ENCODE results near the gene MYMK. TPM values are rescaled to one million over a fixed set of nuclear protein-coding genes. Genes with fewer than 3 reads are reported as not detected.

MYMK gene
- total and polyA plus RNA-seq, 2 experiments from 2014 or later: not detected

DNA sequence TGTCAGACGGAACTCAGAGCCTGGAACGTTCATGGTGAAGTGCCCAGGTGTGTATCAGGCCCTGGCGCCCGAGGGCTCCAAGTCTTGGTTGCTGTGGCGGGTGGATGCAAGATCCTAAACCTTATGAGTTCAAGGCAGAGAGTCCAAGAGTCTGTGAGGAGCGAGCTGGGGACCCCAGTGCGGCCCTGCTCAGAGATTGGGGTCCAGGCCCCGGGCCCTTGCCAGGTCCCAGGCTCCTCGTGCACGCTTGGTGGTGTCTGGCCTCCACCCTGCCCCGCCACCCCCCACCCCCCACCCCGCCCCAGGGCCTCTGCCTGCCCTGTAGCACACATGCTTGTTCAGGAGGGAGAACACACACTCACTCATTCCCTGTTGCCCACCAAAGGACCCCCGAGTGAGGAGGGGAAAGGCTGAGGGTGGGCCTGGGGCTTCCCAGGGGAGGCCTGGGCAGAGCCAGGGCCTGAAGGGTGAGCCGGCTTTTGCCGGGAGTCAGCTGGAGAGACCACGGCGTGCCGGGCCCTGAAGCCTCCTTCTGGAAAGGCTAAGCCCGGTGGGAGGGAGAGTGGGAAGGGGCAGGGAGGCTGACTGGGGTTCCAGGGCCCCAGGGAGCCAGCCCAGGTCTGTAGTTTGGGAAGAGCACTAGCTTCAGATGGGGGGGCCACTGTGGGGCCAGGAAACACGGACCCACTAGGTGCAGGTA is 47.3 kb upstream of the MYMK start:
- Histone ChIP-seq H3K4me3 (no peak overlapping the region), H3K27ac (ENCODE audit: low read depth) (no peak overlapping the region)
- ATAC-seq: no peak

More for the DNA sequence above, 47.3 kb upstream of the MYMK start:
- no peak for DNase-seq (ENCODE audit: low spot score)
- Histone ChIP-seq H3K9me2 (ENCODE audit: insufficient read depth) (no peaks in the 10 kb centered on the region), H3K36me3 (ENCODE audit: insufficient read depth) (no peaks in the 10 kb centered on the region), H3K4me1 (ENCODE audit: insufficient read depth) (no peaks in the 10 kb centered on the region), H2AFZ (no peak overlapping the region), H4K20me1 (replicated peaks; ENCODE audit: insufficient read depth) (no peaks in the 10 kb centered on the region), H3K27me3 (ENCODE audit: insufficient read depth) (no peaks in the 10 kb centered on the region), H3F3A (replicated peaks; ENCODE audit: low read depth) (no peaks in the 10 kb centered on the region), H3K79me2 (replicated peaks; ENCODE audit: insufficient read depth) (no peaks in the 10 kb centered on the region), H3K4me2 (no peak overlapping the region)
- Mint-ChIP-seq H3K27ac (no peak overlapping the region), H3K4me1 (peaks cover 16% of the 10 kb centered on the region), H3K4me3 (no peak overlapping the region), H3K9me3 (no peaks in the 10 kb centered on the region), H3K36me3 (ENCODE audit: low read depth) (no peaks in the 10 kb centered on the region; the same call in 2 of the 3 replicates), H3K27me3 (ENCODE audit: insufficient read depth, low read depth, poor library complexity) (peaks cover 8% of the 10 kb centered on the region)
- no peak for TF ChIP-seq POLR2AphosphoS5 (IDR thresholded peaks at IDR 0.05; ENCODE audit: low read depth)
- TF ChIP-seq, protein P1, sequence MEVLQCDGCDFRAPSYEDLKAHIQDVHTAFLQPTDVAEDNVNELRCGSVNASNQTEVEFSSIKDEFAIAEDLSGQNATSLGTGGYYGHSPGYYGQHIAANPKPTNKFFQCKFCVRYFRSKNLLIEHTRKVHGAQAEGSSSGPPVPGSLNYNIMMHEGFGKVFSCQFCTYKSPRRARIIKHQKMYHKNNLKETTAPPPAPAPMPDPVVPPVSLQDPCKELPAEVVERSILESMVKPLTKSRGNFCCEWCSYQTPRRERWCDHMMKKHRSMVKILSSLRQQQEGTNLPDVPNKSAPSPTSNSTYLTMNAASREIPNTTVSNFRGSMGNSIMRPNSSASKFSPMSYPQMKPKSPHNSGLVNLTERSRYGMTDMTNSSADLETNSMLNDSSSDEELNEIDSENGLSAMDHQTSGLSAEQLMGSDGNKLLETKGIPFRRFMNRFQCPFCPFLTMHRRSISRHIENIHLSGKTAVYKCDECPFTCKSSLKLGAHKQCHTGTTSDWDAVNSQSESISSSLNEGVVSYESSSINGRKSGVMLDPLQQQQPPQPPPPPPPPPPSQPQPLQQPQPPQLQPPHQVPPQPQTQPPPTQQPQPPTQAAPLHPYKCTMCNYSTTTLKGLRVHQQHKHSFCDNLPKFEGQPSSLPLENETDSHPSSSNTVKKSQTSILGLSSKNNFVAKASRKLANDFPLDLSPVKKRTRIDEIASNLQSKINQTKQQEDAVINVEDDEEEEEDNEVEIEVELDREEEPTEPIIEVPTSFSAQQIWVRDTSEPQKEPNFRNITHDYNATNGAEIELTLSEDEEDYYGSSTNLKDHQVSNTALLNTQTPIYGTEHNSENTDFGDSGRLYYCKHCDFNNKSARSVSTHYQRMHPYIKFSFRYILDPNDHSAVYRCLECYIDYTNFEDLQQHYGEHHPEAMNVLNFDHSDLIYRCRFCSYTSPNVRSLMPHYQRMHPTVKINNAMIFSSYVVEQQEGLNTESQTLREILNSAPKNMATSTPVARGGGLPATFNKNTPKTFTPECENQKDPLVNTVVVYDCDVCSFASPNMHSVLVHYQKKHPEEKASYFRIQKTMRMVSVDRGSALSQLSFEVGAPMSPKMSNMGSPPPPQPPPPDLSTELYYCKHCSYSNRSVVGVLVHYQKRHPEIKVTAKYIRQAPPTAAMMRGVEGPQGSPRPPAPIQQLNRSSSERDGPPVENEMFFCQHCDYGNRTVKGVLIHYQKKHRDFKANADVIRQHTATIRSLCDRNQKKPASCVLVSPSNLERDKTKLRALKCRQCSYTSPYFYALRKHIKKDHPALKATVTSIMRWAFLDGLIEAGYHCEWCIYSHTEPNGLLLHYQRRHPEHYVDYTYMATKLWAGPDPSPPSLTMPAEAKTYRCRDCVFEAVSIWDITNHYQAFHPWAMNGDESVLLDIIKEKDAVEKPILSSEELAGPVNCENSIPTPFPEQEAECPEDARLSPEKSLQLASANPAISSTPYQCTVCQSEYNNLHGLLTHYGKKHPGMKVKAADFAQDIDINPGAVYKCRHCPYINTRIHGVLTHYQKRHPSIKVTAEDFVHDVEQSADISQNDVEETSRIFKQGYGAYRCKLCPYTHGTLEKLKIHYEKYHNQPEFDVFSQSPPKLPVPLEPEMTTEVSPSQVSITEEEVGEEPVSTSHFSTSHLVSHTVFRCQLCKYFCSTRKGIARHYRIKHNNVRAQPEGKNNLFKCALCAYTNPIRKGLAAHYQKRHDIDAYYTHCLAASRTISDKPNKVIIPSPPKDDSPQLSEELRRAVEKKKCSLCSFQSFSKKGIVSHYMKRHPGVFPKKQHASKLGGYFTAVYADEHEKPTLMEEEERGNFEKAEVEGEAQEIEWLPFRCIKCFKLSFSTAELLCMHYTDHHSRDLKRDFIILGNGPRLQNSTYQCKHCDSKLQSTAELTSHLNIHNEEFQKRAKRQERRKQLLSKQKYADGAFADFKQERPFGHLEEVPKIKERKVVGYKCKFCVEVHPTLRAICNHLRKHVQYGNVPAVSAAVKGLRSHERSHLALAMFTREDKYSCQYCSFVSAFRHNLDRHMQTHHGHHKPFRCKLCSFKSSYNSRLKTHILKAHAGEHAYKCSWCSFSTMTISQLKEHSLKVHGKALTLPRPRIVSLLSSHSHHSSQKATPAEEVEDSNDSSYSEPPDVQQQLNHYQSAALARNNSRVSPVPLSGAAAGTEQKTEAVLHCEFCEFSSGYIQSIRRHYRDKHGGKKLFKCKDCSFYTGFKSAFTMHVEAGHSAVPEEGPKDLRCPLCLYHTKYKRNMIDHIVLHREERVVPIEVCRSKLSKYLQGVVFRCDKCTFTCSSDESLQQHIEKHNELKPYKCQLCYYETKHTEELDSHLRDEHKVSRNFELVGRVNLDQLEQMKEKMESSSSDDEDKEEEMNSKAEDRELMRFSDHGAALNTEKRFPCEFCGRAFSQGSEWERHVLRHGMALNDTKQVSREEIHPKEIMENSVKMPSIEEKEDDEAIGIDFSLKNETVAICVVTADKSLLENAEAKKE (CRISPR knock-in tag; IDR thresholded peaks at IDR 0.05): no peak

All from GM23338 (cell line).